ENCODE data around the gene FIP1L1.
A peak's percentile ranks its signal among the peaks of the same experiment; 100 is the strongest.
"Not testable (repeated sequence)": the region's sequence is repeated elsewhere in the genome, so short reads cannot be mapped to it uniquely, and the experiment has no call there.

Gene FIP1L1, protein sequence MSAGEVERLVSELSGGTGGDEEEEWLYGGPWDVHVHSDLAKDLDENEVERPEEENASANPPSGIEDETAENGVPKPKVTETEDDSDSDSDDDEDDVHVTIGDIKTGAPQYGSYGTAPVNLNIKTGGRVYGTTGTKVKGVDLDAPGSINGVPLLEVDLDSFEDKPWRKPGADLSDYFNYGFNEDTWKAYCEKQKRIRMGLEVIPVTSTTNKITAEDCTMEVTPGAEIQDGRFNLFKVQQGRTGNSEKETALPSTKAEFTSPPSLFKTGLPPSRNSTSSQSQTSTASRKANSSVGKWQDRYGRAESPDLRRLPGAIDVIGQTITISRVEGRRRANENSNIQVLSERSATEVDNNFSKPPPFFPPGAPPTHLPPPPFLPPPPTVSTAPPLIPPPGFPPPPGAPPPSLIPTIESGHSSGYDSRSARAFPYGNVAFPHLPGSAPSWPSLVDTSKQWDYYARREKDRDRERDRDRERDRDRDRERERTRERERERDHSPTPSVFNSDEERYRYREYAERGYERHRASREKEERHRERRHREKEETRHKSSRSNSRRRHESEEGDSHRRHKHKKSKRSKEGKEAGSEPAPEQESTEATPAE

DNA sequence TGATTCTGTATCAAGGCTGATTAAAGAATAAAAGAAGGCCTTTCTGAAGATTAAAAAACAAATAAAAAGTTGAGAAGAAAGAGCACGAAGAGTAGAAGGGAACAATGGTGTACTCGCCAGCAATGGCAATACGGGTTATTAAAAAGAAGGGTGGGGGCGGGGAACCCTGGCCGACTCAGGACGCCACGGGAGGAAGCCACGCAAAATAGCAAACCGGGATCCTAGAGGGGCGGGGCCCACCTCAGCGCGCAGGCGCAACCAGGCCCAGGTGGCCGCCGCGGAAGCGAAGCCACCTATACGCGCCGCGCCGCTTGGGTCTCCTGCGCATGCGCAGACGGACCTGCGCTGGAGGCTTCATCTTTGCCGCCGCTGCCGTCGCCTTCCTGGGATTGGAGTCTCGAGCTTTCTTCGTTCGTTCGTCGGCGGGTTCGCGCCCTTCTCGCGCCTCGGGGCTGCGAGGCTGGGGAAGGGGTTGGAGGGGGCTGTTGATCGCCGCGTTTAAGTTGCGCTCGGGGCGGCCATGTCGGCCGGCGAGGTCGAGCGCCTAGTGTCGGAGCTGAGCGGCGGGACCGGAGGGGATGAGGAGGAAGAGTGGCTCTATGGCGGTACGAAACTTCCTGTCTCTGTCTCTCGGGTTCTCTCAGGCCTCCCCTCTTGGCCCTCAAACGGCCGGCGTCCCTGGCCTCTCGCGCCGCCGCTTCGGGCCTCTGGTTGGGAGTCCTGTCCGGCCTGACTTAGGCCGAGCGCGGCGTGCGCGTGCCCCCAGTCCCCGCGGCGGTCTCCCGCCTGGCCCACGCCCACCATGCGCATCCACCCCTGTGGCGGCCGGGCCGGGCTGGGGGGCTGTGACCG, at the start of gene FIP1L1:
FIP1L1 (plus strand) TSS at position 323 of the 852 bp plus-strand sequence; CDS start at position 521, 198 bp downstream.
- DNase-seq: peak; percentile 75

GRCh38 chr4:53334916-53335315, 42.5 kb upstream of the FIP1L1 start:
- not testable (repeated sequence) for DNase-seq

DNA sequence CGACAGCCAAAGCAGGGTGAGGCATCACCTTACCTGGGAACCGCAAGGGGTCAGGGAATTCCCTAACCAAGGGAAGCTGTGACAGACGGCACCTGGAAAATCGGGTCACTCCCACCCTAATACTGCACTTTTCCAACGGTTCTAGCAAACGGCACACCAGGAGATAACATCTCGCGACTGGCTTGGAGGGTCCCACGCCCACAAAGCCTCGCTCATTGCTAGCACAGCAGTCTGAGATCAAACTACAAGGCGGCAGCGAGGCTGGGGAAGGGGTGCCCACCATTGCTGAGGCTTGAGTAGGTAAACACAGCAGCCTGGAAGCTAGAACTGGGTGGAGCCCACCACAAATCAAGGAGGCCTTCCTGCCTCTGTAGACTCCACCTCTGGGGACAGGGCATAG, 37.3 kb upstream of the FIP1L1 start:
- DNase-seq: not testable (repeated sequence)

DNA sequence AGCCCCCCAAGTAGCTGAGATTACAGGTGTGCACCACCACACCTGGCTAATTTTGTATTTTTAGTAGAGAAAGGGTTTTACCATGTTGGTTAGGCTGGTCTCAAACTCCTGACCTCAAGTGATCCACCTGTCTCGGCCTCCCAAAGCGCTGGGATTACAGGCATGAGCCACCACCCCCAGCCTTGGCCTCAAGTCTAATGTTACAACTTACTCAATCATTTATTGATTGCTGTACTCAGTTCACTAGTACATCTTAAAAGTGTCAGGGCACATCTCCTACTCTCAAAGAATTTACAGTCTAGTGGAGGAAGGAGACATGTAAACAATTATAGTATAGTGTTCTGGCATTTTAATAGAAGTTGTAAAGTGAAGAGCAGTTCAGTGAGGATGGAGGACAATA, 31.0 kb upstream of the FIP1L1 start:
- DNase-seq: not testable (repeated sequence)

DNA sequence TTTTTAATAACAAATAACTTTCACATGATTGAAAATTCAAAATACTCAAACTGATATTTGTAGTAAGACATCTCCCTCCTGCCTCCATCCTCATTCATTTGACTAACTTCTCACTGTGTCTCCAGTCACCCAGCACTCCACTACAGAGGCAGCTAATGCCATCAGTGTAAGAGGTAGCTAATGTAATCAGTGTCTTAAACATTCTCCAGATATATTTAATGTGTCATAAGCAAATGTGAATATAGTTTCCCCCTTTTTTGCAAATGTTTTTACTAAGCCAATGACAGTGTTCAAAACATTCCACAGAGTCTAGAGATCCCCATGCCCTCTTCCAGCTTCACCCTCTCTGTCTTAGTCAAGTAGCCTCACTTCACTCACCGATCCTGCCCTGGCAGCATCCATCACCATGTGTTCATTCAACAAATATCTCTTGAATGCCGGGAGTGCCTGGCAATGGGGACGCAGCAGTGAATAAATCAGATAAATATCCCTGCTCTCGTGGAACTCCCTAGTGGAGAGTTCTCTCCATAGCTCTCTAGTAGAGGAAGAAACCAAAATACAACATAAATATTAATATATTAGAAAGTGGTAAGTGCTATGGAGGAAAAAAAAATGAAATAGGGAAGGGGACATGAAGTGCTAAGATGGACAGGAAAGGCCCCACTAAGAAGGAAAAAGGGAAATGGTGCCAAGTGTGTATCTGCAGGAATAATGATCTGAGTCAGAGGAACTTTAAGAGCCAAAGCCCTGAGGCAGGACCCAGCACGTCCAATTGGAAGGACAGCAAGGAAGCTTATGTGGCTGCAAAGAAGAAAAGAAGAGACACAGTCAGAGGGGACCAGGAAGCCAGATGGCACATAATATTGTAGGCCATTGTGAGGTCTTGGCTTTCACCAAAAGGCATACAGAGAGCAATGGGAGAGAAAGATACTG, 30.3 kb upstream of the FIP1L1 start:
- DNase-seq: peak; percentile 88

- DNase-seq: no peak
Observed at GRCh38 chr4:53348046-53348445, 29.4 kb upstream of the FIP1L1 start.

DNA sequence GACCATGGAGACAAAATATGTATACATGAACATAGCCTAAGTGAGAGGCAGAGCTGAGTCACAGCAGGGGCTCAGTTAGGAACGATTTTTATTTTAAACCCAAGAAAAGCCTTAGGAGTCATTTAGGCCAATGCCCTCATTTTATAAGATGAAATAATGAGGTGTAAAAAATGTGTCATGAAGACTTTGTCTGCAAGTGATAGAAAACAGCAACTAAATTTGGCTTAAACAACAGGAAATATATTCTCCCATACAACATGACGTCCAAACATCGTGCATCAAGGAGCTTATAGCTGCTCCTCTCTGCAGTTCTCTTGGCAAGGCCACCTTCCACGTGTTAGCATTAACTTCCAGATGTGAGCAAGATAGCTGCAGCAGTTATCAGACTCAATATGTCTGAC, 28.4 kb upstream of the FIP1L1 start:
- DNase-seq: no peak

- DNase-seq: no peak
Observed at GRCh38 chr4:53354012-53354722, 23.3 kb upstream of the FIP1L1 start.

DNA sequence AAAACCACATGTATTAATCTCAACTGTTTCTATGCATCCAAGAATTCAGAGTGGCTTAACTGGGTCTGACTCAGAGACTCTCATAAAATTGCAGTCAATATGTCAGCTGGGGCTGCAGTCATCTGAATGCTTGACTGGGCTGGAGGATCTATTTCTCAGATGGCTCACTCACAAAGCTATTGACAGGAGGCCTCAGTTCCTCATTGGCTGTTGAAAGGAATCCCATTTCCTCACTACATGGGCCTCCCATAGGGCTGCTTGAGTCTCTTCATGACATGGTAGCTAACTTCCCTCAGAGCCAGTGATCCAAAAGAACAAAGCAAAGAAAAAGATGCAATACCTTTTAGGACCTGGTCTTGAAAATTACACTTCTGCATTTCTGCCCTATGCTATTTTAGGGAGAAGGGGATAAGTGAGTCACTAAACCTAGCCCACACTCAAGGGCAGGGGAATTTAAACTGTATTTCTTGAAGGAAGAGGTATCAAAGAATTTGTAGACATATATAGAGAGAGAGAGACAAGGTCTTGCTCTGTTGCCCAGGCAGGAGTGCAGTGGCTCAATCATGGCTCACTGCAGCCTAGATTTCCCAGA, 21.4 kb upstream of the FIP1L1 start:
- DNase-seq: no peak

GRCh38 chr4:53361451-53361850, 16.0 kb upstream of the FIP1L1 start:
- no peak for DNase-seq

DNA sequence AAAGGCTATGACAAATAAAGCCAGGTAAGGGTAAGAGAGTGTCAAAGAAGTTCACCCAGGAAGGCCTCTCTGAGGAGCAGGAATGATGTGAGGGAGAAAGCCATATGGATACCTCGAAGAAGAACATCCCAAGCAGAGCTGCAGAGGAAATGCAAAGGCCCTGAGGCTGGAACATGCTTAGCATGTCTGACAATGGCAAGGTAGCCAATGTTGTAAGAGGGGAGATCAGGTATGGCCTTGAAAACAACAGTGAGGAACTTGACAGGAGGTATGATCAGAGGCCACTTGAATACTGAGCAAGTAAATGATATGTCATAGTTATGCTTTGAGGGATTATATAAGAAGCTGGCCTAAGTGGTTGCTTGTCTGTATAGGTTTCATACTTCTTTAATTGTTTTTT, 15.3 kb upstream of the FIP1L1 start:
- no peak for DNase-seq

DNA sequence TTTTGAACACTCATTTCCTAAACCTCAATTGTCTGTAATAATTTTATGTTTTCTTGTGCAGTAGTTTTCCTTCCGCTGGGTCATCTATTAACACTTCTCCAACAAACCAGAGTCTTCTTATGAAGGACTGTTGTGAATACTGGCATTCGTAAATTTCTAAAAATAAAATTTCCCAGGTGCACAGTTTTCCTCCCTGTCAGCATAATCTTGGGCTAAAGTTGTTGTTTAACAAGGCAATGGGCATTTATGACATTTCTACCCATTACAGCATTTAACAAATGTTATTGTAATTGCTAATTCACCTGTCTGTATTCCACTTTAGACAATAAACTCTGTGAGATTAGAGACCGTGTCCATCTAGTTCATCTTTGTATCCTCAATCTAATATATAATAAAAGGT, 12.8 kb upstream of the FIP1L1 start:
- no peak for DNase-seq

DNA sequence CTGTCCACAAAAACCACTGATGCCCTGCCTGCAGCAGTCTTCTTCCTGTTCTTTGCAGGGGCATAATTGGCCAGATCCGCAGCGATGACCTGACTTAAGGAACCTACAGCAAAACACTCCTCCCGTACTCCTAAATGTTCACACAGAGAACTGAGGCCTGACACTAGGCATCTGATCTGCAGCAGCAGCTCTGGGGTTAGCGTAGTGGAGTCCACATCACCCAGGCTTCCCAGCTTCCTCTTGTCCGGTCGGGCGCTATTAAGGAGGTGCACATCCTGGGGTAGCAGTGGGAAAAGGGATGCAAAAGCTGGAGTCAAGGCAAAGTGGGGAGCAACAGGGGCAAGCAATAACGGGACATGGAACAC, 12.3 kb upstream of the FIP1L1 start:
- DNase-seq: no peak

DNA sequence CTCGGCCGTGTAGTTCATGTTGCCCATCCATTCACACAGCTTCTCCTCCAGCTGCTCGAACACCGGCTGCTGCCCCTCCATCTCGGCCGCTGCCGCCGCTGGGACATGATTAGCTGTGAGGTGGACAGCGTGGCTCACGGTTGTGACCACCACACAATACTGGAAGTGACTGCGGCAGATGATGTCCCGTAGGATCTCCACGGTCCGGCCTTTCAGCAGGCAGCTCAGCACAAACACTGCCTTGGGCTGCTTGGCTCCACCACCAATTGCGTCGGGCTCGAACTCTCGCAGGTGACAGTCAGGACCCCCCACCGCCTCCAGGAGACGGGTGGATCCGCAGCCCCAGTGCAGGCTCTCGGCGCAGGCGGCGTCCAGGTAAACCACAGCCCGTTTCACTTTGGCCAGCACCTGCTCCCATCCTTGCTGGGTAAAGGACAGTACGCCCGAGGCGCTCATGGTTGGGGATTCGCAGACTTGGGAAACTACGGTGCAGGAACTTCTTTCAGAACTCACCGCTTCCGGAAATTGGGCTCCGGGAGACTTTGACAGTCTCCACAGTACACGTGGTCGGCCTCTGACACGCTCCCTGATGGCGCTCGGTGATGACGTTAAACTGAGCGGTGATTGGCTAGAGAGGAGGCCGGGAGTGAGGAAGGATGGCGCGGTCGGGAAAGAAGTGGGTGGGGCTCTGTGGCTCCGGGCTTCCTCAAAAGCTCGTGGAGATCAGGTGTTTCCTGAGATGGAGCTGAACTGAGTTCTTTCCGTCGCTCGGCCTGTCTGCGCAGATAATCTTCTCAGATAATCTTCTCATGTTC, 11.7 kb upstream of the FIP1L1 start, which contains the start of gene SCFD2:
SCFD2 (minus strand) TSS at position 576 of the 815 bp plus-strand sequence.
- DNase-seq: peak; percentile 89

DNA sequence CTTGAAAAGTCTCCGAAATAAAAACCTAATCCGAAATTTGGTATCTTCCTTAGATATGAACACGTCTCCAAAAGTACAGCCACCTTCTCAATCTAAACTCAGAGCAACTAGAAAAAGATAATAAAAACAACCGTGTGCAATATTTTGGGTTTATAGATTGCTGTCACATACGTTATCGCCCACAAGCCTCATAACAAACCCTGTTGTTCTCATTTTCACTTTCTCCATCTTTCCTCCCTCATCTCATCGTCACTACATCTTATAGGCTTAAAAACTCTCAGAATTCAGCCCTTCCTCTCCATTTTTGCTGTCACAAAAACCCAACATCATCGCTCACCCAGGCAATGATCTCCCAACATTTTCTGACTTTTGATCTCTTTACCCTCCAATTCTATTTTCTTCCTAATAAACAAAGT, 11.1 kb upstream of the FIP1L1 start:
- DNase-seq: no peak

DNA sequence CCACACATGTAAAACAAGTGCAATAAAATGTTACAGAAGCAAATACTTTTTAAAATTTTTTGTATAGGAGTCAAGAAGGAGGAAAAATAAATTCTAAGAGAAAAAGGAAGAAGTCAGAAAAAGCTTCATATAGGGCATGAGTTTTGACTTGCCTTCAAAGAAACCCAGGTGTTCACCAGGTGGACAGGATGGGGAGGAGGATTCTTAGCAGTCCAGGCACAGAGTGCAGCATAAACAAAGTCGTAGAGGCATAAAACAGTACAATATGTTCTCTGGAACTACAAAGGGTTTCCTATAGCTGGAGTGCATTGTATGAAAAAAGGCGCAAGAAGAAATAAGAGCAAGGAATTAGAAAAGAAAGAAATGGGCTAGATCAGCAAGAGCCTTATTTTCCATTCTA, 9.7 kb upstream of the FIP1L1 start:
- no peak for DNase-seq

DNA sequence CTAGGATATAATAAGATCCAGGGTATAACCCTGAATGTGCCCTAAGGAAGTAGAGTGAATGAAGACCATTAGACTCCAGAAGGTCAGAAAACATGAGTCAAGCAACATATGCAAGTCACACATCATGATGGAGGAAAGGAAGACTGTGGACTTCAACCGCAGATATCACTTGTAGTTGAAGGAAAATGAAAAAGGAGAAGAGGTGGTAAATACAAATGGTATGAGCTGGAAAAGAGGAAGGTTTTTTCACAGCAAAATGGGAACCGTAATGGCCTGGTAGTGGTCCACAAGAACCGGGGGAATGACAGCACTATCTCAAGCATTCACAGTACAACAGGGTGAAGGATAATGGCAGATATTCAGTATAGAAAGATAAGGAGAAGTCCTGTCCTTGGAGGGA, 6.4 kb upstream of the FIP1L1 start:
- DNase-seq: no peak

DNA sequence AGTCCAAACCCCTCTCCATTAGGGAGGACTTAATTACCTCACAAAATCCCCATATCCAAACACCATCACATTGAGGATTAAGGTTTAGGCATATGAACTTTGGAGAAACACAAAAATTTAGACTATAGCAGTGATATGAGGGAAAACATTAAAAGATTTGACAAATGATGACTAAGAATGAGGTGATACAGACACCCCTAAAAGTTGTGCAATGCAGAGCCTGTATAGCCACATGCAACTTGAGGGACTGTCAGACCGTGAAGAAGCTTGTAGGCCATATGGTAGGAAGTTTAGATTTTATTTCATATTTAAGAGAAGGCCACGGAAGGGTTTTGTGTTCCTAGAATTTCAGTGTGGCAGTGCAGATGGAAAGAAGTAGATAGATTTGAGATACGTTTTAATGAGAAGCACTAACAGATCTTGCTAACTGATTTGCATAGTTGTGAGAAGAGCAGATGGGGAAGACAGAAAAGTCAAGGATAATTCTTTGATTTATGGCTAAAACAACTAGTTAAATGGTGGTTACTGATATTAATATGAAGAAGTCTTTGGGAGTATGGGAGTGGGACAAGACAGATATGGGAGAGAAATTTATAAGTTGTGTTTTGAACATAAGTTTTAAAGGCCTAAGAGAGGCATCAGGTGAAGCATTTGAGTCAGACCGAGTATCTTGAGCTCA, 5.5 kb upstream of the FIP1L1 start:
- no peak for DNase-seq

DNA sequence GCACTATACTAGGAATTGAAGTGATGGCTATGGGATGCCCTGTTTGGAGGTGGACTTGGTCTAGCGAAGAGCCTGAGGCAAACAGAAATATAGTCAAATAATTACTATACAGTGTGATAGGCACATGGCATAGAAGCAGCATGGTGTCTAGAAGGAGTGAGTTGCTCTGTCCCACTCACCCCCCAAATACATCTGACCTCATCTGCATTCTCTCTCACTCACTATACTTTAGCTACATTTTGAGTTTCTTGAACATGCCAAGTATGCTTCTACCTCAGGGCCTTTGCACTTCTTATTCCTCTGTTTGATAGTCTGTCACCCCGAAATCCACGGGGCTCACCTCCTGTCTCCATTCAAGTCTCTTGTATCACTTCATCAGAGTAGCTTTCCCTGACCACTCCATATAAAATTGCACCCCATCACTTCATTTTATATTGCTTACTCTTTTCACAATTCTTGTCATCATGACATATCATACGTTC, 2.6 kb upstream of the FIP1L1 start:
- no peak for DNase-seq

DNA sequence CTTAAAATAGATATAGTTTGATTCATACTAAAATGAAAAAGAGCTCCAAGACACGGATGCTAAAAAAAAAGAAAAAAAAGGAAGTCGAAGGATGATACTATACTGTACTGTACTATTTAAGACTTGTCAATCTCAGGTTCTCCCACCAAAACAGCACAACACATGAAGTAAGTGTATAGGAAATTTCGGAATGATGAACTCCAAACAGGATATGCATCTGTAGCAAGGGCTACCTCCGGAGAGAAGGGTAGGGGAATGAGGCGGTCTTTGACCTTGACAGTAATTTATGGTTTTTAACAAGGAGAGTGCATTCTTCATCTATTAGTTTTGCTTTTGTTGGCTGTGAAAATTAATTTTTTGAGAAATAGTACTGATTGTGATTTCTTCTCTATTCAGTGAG, 541 bp upstream of the FIP1L1 start:
- DNase-seq: no peak
